GM21367 (cell line): ENCODE measurements around the gene SLC46A2.

ENCODE experiments used
- ATAC-seq: cut with Tn5 transposase; IDR thresholded peaks from one replicate; pipeline ENCODE4 v1.9.1; 2021; ENCODE audit not compliant: unreplicated experiment

SLC46A2 gene

DNA sequence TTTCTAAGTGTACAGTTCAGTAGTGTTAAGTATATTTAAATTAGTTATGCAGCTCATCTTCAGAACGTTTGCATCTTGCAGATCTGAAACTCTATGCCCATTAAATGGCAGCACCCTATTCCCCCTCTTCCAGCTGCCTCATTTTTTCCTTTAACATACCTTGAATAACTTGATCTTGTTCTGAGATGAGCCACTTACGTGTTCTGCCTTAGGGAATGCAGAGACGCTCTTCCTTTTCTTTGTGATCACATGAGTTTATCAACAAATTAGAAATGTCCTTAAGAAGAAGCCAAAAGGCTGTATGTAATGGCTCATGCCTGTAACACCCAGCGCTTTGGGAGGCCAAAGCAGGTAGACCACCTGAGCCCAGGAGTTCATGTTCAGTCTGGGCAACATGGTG, 57.6 kb downstream of the SLC46A2 start:
- no peak for ATAC-seq

DNA sequence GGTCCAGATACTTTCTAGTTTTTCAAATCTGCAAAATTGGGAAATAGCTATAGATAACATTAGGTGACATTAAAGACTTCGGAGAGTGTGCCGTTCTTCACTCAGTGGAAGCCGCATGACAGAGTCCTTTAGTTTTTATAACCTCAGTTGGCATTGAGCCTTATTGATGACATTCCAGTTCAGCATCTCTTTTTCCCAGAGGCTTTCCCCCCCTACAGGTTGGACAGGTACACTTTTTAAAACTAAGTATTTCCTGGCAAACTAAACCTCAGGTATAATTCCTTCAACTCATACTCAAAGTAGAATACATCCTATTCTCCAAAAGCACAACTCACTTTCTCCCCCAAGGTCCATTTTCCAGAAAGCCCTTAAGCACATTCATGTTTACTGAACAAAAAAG, 58.7 kb downstream of the SLC46A2 start:
- ATAC-seq, result no peak

DNA sequence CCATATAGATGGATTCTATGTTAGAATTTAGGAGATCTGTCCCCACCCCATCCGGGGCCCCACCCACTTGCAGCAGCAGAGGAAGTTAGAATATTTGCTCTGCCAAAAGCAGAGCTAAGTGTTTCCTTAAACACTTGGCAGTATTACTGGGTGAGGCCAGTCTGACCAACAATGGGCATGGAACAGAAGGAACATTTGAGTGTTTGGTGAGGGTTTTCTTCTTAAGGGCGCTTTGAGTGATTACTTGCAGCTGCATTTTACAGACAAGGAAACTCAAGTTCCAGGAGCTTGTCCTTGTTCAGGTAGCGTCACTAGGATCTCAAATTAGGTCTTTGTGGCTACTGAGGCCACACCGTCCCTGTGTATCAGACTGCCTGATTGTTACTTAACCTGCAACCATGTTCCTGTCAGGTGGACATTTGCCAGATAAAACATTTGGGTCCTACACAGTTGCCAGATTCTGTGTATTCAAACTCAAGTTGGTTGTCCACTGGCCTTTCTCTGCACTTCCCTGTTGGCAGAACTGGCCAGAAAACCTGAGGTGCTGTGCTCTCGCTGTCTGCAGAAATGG, 59.3 kb downstream of the SLC46A2 start:
- no peak for ATAC-seq
